NT2/D1 (cell line): ENCODE data around the gene BLOC1S4.

ENCODE experiments used
- DNase-seq: peaks from one replicate; pipeline ENCODE4 v3.0.0-alpha.2; 2011; ENCODE audit warnings: low read depth, low spot score
- H3K27me3 ChIP-seq: 2 replicates; pipeline ENCODE4 v1.6.0; 2011; ENCODE audit warnings: mild to moderate bottlenecking; ENCODE audit not compliant: insufficient read length, insufficient read depth
- H3K36me3 ChIP-seq: 2 replicates; pipeline ENCODE4 v1.6.1; 2011; ENCODE audit warnings: mild to moderate bottlenecking, low read length, mixed read lengths; ENCODE audit not compliant: insufficient read depth, insufficient read length
- H3K4me1 ChIP-seq: 2 replicates; pipeline ENCODE4 v1.5.1; 2011; ENCODE audit not compliant: insufficient read depth, insufficient read length
- H3K4me3 ChIP-seq: 2 replicates; pipeline ENCODE4 v1.5.1; 2011; ENCODE audit warnings: low read depth; ENCODE audit not compliant: insufficient read length
- H3K9ac ChIP-seq: 2 replicates; pipeline ENCODE4 v1.6.0; 2011; ENCODE audit warnings: low read depth; ENCODE audit not compliant: insufficient read length
- H3K9me3 ChIP-seq: 2 replicates; pipeline ENCODE4 v1.5.1; 2011; ENCODE audit warnings: mild to moderate bottlenecking, low read length; ENCODE audit not compliant: insufficient read depth
- SUZ12 ChIP-seq: IDR thresholded peaks from 2 replicates; pipeline ENCODE4 v1.6.1; 2011; ENCODE audit not compliant: insufficient read length, insufficient read depth; ENCODE audit errors: extremely low read depth
- YY1 ChIP-seq: IDR thresholded peaks from 2 replicates; pipeline ENCODE4 v1.6.1; 2011; ENCODE audit not compliant: insufficient read length, insufficient read depth
- ZNF274 ChIP-seq: IDR thresholded peaks from 2 replicates; pipeline ENCODE4 v1.6.1; 2011; ENCODE audit warnings: mild to moderate bottlenecking, low read depth, low read length

BLOC1S4 gene

DNA sequence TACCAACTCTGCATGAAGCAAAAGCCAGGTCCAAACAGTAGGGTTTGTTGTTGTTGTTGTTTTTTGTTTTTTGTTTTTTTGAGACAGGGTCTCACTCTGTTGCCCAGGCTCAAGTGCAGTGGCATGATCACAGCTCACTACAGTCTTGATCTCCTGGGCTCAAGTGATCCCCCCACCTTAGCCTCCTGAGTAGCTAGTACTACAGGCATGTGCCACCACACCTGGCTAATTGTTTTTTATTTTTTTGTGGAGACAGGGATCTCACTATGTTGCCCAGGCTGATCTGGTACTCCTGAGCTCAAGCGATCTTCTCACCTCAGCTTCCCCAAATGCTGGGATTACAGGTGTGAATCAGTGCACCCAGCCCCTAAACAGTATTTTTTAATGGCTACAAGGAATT is 16.1 kb upstream of the BLOC1S4 start:
- TF ChIP-seq ZNF274 (no peak), YY1 (no peak), SUZ12 (no peak)
- peaks cover 10% of the 10 kb centered on the region for H3K36me3 ChIP-seq

DNA sequence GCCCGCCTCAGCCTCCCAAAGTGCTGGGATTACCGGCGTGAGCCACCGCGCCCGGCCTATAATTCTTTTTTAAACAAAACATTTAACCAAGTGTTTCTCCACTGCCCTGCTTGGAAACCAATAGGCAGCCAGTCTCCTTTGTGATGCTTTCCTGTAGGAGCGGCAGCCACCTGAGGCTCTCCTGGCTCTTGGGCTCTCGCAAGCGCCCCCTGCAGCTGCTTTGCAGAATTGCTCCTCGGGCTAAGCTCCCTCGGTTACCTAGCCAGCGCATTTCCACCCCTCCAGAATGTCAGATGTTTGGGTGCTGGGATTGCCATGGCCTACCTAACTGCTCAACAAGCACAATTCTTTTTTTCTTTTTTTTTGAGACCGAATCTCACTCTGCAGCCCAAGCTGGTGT is 14.6 kb upstream of the BLOC1S4 start:
- peak; percentile 77 for DNase-seq
- H3K9me3 ChIP-seq: peaks cover 22% of the 10 kb centered on the region
- no peaks in the 10 kb centered on the region for H3K27me3 ChIP-seq
- TF ChIP-seq YY1 (no peak), SUZ12 (no peak), ZNF274 (no peak)
- H3K4me1 ChIP-seq: no peaks in the 10 kb centered on the region
- no peak overlapping the region for H3K4me3 ChIP-seq
- no peak overlapping the region for H3K9ac ChIP-seq
- peaks cover 17% of the 10 kb centered on the region for H3K36me3 ChIP-seq

More for the DNA sequence above, 16.1 kb upstream of the BLOC1S4 start:
- Histone ChIP-seq H3K27me3 (no peaks in the 10 kb centered on the region), H3K4me3 (no peak overlapping the region), H3K4me1 (peaks cover 3% of the 10 kb centered on the region), H3K9ac (no peak overlapping the region), H3K9me3 (peaks cover 15% of the 10 kb centered on the region)
- no peak for DNase-seq

DNA sequence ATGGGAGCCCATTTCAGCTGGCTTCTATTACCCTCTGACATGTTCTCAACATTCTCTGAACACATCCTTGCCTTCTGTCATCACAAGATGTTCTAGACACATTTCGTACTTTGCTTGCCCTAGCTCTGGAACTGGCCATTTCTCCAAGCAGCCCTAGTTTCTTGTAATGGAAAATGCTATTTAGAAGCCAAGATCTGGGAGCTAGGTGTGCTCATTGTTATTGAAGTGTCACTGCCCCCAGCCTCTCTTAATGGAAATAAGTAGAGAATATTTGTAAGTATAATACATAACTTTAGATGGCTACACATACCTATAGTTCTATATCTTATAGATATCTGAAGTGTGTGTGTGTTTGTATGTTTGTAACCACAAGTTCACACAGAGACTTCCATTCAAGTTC is 13.2 kb upstream of the BLOC1S4 start:
- no peak for DNase-seq
- Histone ChIP-seq H3K27me3 (no peaks in the 10 kb centered on the region), H3K4me1 (no peaks in the 10 kb centered on the region), H3K36me3 (peaks cover 30% of the 10 kb centered on the region), H3K4me3 (no peak overlapping the region), H3K9me3 (peaks cover 24% of the 10 kb centered on the region), H3K9ac (no peak overlapping the region)
- TF ChIP-seq ZNF274 (no peak), YY1 (no peak), SUZ12 (no peak)

DNA sequence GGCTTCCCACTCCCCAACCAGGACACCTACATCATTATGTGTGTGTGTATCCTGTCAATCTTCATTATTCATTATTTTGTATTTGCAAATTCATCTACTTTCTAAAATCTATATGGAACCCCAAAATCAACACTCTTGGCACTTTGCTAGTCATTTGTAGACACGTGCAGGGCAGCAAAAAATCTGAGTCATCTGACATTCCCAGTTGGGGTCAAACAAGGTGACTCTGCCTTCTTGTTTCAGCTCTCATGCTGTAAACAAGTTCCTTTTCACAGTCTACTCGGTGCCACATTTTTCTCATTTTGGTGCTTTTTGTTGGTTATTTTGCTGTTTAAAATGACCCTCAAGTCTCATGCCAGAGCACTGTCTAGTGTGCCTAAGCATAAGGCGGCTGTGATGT is 12.2 kb upstream of the BLOC1S4 start:
- H3K9me3 ChIP-seq: peaks cover 24% of the 10 kb centered on the region
- H3K9ac ChIP-seq: no peak overlapping the region
- peaks cover 35% of the 10 kb centered on the region for H3K36me3 ChIP-seq
- DNase-seq: no peak
- H3K4me1 ChIP-seq: no peaks in the 10 kb centered on the region
- no peaks in the 10 kb centered on the region for H3K27me3 ChIP-seq
- TF ChIP-seq YY1 (no peak), SUZ12 (no peak), ZNF274 (no peak)
- no peak overlapping the region for H3K4me3 ChIP-seq

DNA sequence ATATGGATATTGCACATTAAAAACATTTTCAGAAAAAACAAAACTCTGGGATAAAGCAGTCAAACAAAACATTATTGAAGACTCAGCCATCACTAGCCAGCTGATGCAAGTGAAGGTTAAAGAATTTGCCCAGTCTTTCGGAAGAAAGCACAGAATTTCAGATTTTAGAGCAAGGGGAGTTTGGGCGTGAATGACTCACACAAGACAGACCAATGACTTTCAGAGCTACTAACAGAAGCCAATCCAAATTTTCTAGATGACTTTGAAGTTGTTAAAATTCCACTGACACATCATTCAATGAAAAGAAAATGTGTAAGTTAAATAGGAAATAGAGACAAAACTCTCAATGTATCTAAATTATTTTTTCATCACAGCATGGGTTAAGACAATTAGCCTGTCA is 10.3 kb upstream of the BLOC1S4 start:
- H3K36me3 ChIP-seq: peaks cover 35% of the 10 kb centered on the region
- H3K4me1 ChIP-seq: no peaks in the 10 kb centered on the region
- no peak for DNase-seq
- TF ChIP-seq SUZ12: no peak
- no peak for TF ChIP-seq YY1
- TF ChIP-seq ZNF274: no peak
- H3K9ac ChIP-seq: no peak overlapping the region
- H3K9me3 ChIP-seq: peaks cover 24% of the 10 kb centered on the region
- H3K4me3 ChIP-seq: no peak overlapping the region
- H3K27me3 ChIP-seq: no peaks in the 10 kb centered on the region

DNA sequence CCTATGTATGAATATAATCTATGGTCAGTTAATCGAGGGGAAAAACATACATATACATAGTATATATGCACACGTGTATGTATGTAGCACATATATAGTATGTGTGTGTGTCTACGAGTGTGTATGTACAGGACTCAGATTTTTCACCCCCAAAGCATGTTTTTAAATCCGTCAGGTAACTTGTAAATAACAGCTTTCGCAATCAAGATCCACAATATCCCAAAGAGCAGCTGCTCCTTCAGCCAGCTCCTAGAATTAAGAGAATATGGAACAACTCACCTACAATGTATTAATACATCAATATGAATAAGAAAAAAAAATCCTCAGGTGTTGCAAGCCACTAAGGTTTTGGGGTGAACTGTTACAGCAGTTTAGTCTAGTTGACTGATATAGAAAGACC is 9.8 kb upstream of the BLOC1S4 start:
- no peak for DNase-seq
- peaks cover 2% of the 10 kb centered on the region for H3K27me3 ChIP-seq

DNA sequence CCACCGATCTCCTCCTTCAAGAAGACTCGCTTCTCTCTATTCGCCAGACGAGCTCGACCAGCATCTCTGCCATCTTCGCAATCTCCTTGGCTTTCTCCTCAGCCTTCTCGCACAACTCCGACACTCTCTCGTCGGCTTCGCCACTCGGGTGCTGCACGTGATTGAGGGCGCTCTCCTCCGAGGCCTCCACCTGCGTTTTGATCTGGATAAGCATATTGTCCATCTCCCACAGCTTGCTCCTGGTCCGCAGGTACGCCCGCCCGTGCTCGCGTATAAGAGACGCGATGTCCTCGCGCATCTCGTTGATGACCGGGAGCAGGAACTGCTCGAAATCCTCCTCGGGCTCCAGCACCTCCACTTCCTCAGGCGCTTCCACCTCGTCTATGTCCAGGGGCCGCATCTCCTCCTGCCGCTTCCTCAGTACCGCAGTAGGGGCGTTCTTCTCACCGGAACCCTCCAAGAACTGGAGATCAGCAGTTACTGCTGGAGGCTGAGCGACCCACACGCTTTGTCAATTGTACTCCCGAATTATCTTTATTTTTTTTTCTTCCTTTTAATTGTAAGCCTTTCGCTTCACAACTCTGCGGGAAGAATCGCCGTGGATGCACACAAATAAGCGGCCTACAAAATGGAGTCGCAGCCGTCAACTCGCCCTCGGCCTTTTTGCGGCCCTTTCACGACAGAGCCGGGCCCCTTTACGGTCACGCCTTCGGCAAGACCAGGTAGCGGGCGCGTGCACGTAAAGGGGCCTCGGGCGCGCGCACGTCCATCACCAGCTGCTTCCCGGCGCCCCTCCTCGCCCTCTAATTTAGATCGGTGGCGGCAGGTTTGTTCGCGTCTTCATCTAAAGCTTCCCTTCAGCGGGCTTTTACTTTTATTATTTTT is 6.5 kb upstream of the BLOC1S4 start, which contains the start of gene MRFAP1L1:
Gene MRFAP1L1, minus strand, starts transcription at position 636 of the 885 bp plus-strand sequence. Its CDS starts 236 bp downstream, at position 400.
- H3K9me3 ChIP-seq: peaks cover 14% of the 10 kb centered on the region; the same call in 1 of the 2 replicates
- no peaks in the 10 kb centered on the region for H3K4me1 ChIP-seq

More for the DNA sequence above, 9.8 kb upstream of the BLOC1S4 start:
- H3K9ac ChIP-seq: no peak overlapping the region
- no peaks in the 10 kb centered on the region for H3K4me1 ChIP-seq
- TF ChIP-seq ZNF274 (no peak), SUZ12 (no peak), YY1 (no peak)
- peaks cover 35% of the 10 kb centered on the region for H3K36me3 ChIP-seq
- peaks cover 24% of the 10 kb centered on the region for H3K9me3 ChIP-seq
- no peak overlapping the region for H3K4me3 ChIP-seq

More for the DNA sequence above, 6.5 kb upstream of the BLOC1S4 start, which contains the start of gene MRFAP1L1:
- H3K36me3 ChIP-seq: peaks cover 25% of the 10 kb centered on the region
- peak within 1 kb of the TSS; percentile 92 for H3K4me3 ChIP-seq
- peak within 1 kb of the TSS; percentile 93 for H3K9ac ChIP-seq
- DNase-seq: peak; percentile 97
- H3K27me3 ChIP-seq: peaks cover 6% of the 10 kb centered on the region
- peak; percentile 87 for TF ChIP-seq YY1
- no peak for TF ChIP-seq ZNF274
- no peak for TF ChIP-seq SUZ12
